ENCODE measurements around the gene MED16.
A peak's percentile ranks its signal among the peaks of the same experiment; 100 is the strongest.

MED16 gene

GRCh38 chr19:913080-913748 lies 20.2 kb upstream of the MED16 start, which contains the start of gene R3HDM4:
TSS of gene R3HDM4 (minus strand) at chr19:913219. CDS start at chr19:913157, 62 bp downstream.
- H3K9ac ChIP-seq (ENCODE audit: low read depth, low read length) = no peak within 1 kb of the TSS
- H3K27me3 ChIP-seq (ENCODE audit: control insufficient read depth, insufficient read depth, low read length) = peaks cover 9% of the 10 kb centered on the region
- peak within 1 kb of the TSS; percentile 65 for H3K4me3 ChIP-seq (ENCODE audit: low read depth, low read length)
- no peaks in the 10 kb centered on the region for H3K36me3 ChIP-seq (ENCODE audit: control insufficient read depth, insufficient read depth, low read length)
- H3K9me3 ChIP-seq (ENCODE audit: control insufficient read depth, insufficient read depth, low read length) = no peaks in the 10 kb centered on the region
- H3K4me1 ChIP-seq (ENCODE audit: control insufficient read depth, insufficient read depth, low read length) = peaks cover 4% of the 10 kb centered on the region

- Histone ChIP-seq H3K36me3 (ENCODE audit: control insufficient read depth, insufficient read depth, low read length) (no peaks in the 10 kb centered on the region), H3K9ac (ENCODE audit: low read depth, low read length) (no peak overlapping the region), H3K4me1 (ENCODE audit: control insufficient read depth, insufficient read depth, low read length) (peaks cover 4% of the 10 kb centered on the region), H3K9me3 (ENCODE audit: control insufficient read depth, insufficient read depth, low read length) (no peaks in the 10 kb centered on the region), H3K4me3 (ENCODE audit: low read depth, low read length) (peak overlapping the region; percentile 64), H3K27me3 (ENCODE audit: control insufficient read depth, insufficient read depth, low read length) (peaks cover 5% of the 10 kb centered on the region)
These were observed 19.4 kb upstream of the MED16 start for GRCh38 chr19:912181-913079.

GRCh38 chr19:911197-912033 lies 18.4 kb upstream of the MED16 start:
- Histone ChIP-seq H3K9ac (ENCODE audit: low read depth, low read length) (no peak overlapping the region), H3K27me3 (ENCODE audit: control insufficient read depth, insufficient read depth, low read length) (peaks cover 2% of the 10 kb centered on the region), H3K36me3 (ENCODE audit: control insufficient read depth, insufficient read depth, low read length) (no peaks in the 10 kb centered on the region), H3K4me3 (ENCODE audit: low read depth, low read length) (peak overlapping the region; percentile 30), H3K4me1 (ENCODE audit: control insufficient read depth, insufficient read depth, low read length) (peaks cover 4% of the 10 kb centered on the region), H3K9me3 (ENCODE audit: control insufficient read depth, insufficient read depth, low read length) (no peaks in the 10 kb centered on the region)

- Histone ChIP-seq H3K4me3 (ENCODE audit: low read depth, low read length) (no peak overlapping the region), H3K36me3 (ENCODE audit: control insufficient read depth, insufficient read depth, low read length) (no peaks in the 10 kb centered on the region), H3K9ac (ENCODE audit: low read depth, low read length) (no peak overlapping the region), H3K27me3 (ENCODE audit: control insufficient read depth, insufficient read depth, low read length) (no peaks in the 10 kb centered on the region), H3K9me3 (ENCODE audit: control insufficient read depth, insufficient read depth, low read length) (no peaks in the 10 kb centered on the region), H3K4me1 (ENCODE audit: control insufficient read depth, insufficient read depth, low read length) (peaks cover 2% of the 10 kb centered on the region)
These were observed 14.3 kb upstream of the MED16 start for GRCh38 chr19:907183-907853.

GRCh38 chr19:906480-906879 lies 13.5 kb upstream of the MED16 start:
- H3K9me3 ChIP-seq (ENCODE audit: control insufficient read depth, insufficient read depth, low read length) = no peaks in the 10 kb centered on the region
- no peak overlapping the region for H3K4me3 ChIP-seq (ENCODE audit: low read depth, low read length)
- H3K36me3 ChIP-seq (ENCODE audit: control insufficient read depth, insufficient read depth, low read length) = no peaks in the 10 kb centered on the region
- H3K9ac ChIP-seq (ENCODE audit: low read depth, low read length) = no peak overlapping the region
- H3K27me3 ChIP-seq (ENCODE audit: control insufficient read depth, insufficient read depth, low read length) = no peaks in the 10 kb centered on the region
- H3K4me1 ChIP-seq (ENCODE audit: control insufficient read depth, insufficient read depth, low read length) = peaks cover 2% of the 10 kb centered on the region

GRCh38 chr19:904545-904944 lies 11.6 kb upstream of the MED16 start:
- no peaks in the 10 kb centered on the region for H3K27me3 ChIP-seq (ENCODE audit: control insufficient read depth, insufficient read depth, low read length)
- no peak overlapping the region for H3K4me3 ChIP-seq (ENCODE audit: low read depth, low read length)
- H3K9me3 ChIP-seq (ENCODE audit: control insufficient read depth, insufficient read depth, low read length) = no peaks in the 10 kb centered on the region
- H3K36me3 ChIP-seq (ENCODE audit: control insufficient read depth, insufficient read depth, low read length) = peaks cover 11% of the 10 kb centered on the region
- H3K9ac ChIP-seq (ENCODE audit: low read depth, low read length) = no peak overlapping the region
- H3K4me1 ChIP-seq (ENCODE audit: control insufficient read depth, insufficient read depth, low read length) = peaks cover 2% of the 10 kb centered on the region

GRCh38 chr19:903266-903797 lies 10.3 kb upstream of the MED16 start:
- H3K9me3 ChIP-seq (ENCODE audit: control insufficient read depth, insufficient read depth, low read length) = no peaks in the 10 kb centered on the region
- H3K4me3 ChIP-seq (ENCODE audit: low read depth, low read length) = no peak overlapping the region
- H3K4me1 ChIP-seq (ENCODE audit: control insufficient read depth, insufficient read depth, low read length) = no peaks in the 10 kb centered on the region
- no peak overlapping the region for H3K9ac ChIP-seq (ENCODE audit: low read depth, low read length)
- peaks cover 16% of the 10 kb centered on the region for H3K36me3 ChIP-seq (ENCODE audit: control insufficient read depth, insufficient read depth, low read length)
- no peaks in the 10 kb centered on the region for H3K27me3 ChIP-seq (ENCODE audit: control insufficient read depth, insufficient read depth, low read length)

- H3K27me3 ChIP-seq (ENCODE audit: control insufficient read depth, insufficient read depth, low read length) = no peaks in the 10 kb centered on the region
- no peak overlapping the region for H3K4me3 ChIP-seq (ENCODE audit: low read depth, low read length)
- no peak overlapping the region for H3K9ac ChIP-seq (ENCODE audit: low read depth, low read length)
- peaks cover 17% of the 10 kb centered on the region for H3K36me3 ChIP-seq (ENCODE audit: control insufficient read depth, insufficient read depth, low read length)
- H3K4me1 ChIP-seq (ENCODE audit: control insufficient read depth, insufficient read depth, low read length) = no peaks in the 10 kb centered on the region
- H3K9me3 ChIP-seq (ENCODE audit: control insufficient read depth, insufficient read depth, low read length) = no peaks in the 10 kb centered on the region
These were observed 9.6 kb upstream of the MED16 start for GRCh38 chr19:902446-903226.

GRCh38 chr19:902093-902370 lies 9.0 kb upstream of the MED16 start:
- Histone ChIP-seq H3K27me3 (ENCODE audit: control insufficient read depth, insufficient read depth, low read length) (no peaks in the 10 kb centered on the region), H3K4me3 (ENCODE audit: low read depth, low read length) (no peak overlapping the region), H3K36me3 (ENCODE audit: control insufficient read depth, insufficient read depth, low read length) (peaks cover 19% of the 10 kb centered on the region)

GRCh38 chr19:901216-902092 lies 8.5 kb upstream of the MED16 start:
- no peaks in the 10 kb centered on the region for H3K4me1 ChIP-seq (ENCODE audit: control insufficient read depth, insufficient read depth, low read length)
- H3K4me3 ChIP-seq (ENCODE audit: low read depth, low read length) = no peak overlapping the region
- peaks cover 22% of the 10 kb centered on the region for H3K36me3 ChIP-seq (ENCODE audit: control insufficient read depth, insufficient read depth, low read length)
- no peaks in the 10 kb centered on the region for H3K27me3 ChIP-seq (ENCODE audit: control insufficient read depth, insufficient read depth, low read length)
- H3K9ac ChIP-seq (ENCODE audit: low read depth, low read length) = no peak overlapping the region
- no peaks in the 10 kb centered on the region for H3K9me3 ChIP-seq (ENCODE audit: control insufficient read depth, insufficient read depth, low read length)

More at GRCh38 chr19:902093-902370, 9.0 kb upstream of the MED16 start:
- Histone ChIP-seq H3K9me3 (ENCODE audit: control insufficient read depth, insufficient read depth, low read length) (no peaks in the 10 kb centered on the region), H3K9ac (ENCODE audit: low read depth, low read length) (no peak overlapping the region), H3K4me1 (ENCODE audit: control insufficient read depth, insufficient read depth, low read length) (no peaks in the 10 kb centered on the region)
